SK-N-SH (cell line): ENCODE measurements around the gene OR10T2. TPM values are rescaled to one million over a fixed set of nuclear protein-coding genes. Genes with fewer than 3 reads are reported as not detected.

Experiments
- CTCF ChIA-PET: fragments of 300-600, 350-600 bp; formaldehyde crosslinking; extraction: SDS; loops from one replicate; lab custom pipeline; 2021; lab: Yijun Ruan, JAX
- POLR2A ChIA-PET: fragments of 350-600 bp; sonication (Branson Sonifier 250); formaldehyde crosslinking; extraction: SDS; loops from one replicate; lab custom pipeline; 2020; ENCODE audit warnings: antibody characterized with exemption, inconsistent platforms; lab: Yijun Ruan, JAX
- DNase-seq: peaks from one replicate; pipeline ENCODE4 v3.0.0; 2012
- H2AFZ ChIP-seq: fragments of 200-600 bp; sonication (generic); 2 replicates; pipeline ENCODE4 v1.8.1; 2016; ENCODE audit warnings: antibody characterized with exemption, mild to moderate bottlenecking, low read depth
- H3F3A ChIP-seq: fragments of 200-600 bp; sonication (generic); replicated peaks from 2 replicates; pipeline ENCODE3; 2016; ENCODE audit warnings: antibody characterized with exemption, mild to moderate bottlenecking; ENCODE audit not compliant: insufficient read depth
- H3K27ac ChIP-seq, 2 experiments: fragments of 200-500 bp in 1 of 2; fragments of 200-600 bp in 1 of 2; sonication (Bioruptor generic) in 1 of 2; sonication (generic), shearing (Covaris generic) in 1 of 2; 2 replicates each; pipeline versions ENCODE4 v1.5.1 to v1.6.1; 2014 to 2016; ENCODE audit warnings: low read depth in 2 of 2, inconsistent platforms in 1 of 2, low read length in 1 of 2, mild to moderate bottlenecking in 1 of 2, mixed read lengths in 1 of 2
- H3K27me3 ChIP-seq: fragments of 200-600 bp; sonication (generic), shearing (Covaris generic); 2 replicates; pipeline ENCODE4 v1.6.1; 2016; ENCODE audit warnings: mixed run types; ENCODE audit not compliant: insufficient read depth
- H3K36me3 ChIP-seq, 2 experiments: fragments of 200-500 bp in 1 of 2; fragments of 200-600 bp in 1 of 2; sonication (Bioruptor generic) in 1 of 2; sonication (generic) in 1 of 2; replicated peaks in 1 of 2; 2 replicates each; pipeline versions ENCODE3 to v1.5.1; 2014 to 2016; ENCODE audit warnings: low read length in 1 of 2, mild to moderate bottlenecking in 1 of 2; ENCODE audit not compliant: insufficient read depth in 2 of 2, control insufficient read depth in 1 of 2
- H3K4me1 ChIP-seq, 2 experiments: fragments of 200-500 bp in 1 of 2; fragments of 200-600 bp in 1 of 2; sonication (Bioruptor generic) in 1 of 2; sonication (generic), shearing (Covaris generic) in 1 of 2; 2 replicates each; pipeline versions ENCODE4 v1.5.1 to v1.6.1; 2014 to 2016; ENCODE audit warnings: low read depth in 1 of 2, low read length in 1 of 2, mixed run types in 1 of 2; ENCODE audit not compliant: insufficient read depth in 2 of 2, control insufficient read depth in 1 of 2
- H3K4me2 ChIP-seq: fragments of 200-600 bp; sonication (generic), shearing (Covaris generic); 2 replicates; pipeline ENCODE4 v1.6.1; 2017; ENCODE audit warnings: mixed run types
- H3K4me3 ChIP-seq, 2 experiments: fragments of 200-500 bp in 1 of 2; fragments of 200-600 bp in 1 of 2; sonication (Bioruptor generic) in 1 of 2; sonication (generic), shearing (Covaris generic) in 1 of 2; 2 replicates each; pipeline versions ENCODE4 v1.5.1 to v1.8.1; 2014 to 2016; ENCODE audit warnings: low read depth in 2 of 2, inconsistent platforms in 1 of 2, low read length in 1 of 2, mild to moderate bottlenecking in 1 of 2, mixed read lengths in 1 of 2, moderate library complexity in 1 of 2
- H3K79me2 ChIP-seq: fragments of 200-600 bp; sonication (generic); 2 replicates; pipeline ENCODE4 v1.8.1; 2017; ENCODE audit warnings: mild to moderate bottlenecking; ENCODE audit not compliant: insufficient read depth
- H3K9ac ChIP-seq: fragments of 200-600 bp; sonication (generic); 2 replicates; pipeline ENCODE4 v1.6.1; 2017; ENCODE audit warnings: mixed run types
- H3K9me2 ChIP-seq: fragments of 200-600 bp; sonication (generic); 2 replicates; pipeline ENCODE4 v1.6.1; 2017; ENCODE audit warnings: mixed run types
- H3K9me3 ChIP-seq: fragments of 200-600 bp; sonication (generic); 2 replicates; pipeline ENCODE4 v1.6.1; 2017; ENCODE audit warnings: mixed run types, mild to moderate bottlenecking, moderate library complexity
- H4K20me1 ChIP-seq: fragments of 200-600 bp; sonication (generic); 2 replicates; pipeline ENCODE4 v1.6.1; 2017; ENCODE audit warnings: mild to moderate bottlenecking, mixed run types; ENCODE audit not compliant: insufficient read depth
- CTCF ChIP-seq: fragments of 200-600 bp; sonication (generic); IDR thresholded peaks from 2 replicates; pipeline ENCODE4 v1.6.1; 2017; ENCODE audit warnings: antibody characterized with exemption, mild to moderate bottlenecking, moderate library complexity
- EP300 ChIP-seq, 2 experiments: IDR thresholded peaks; 2 replicates each; pipeline versions ENCODE4 v1.4.0 to v1.6.1; 2012; ENCODE audit warnings: borderline replicate concordance in 1 of 2, low read depth in 1 of 2, low read length in 1 of 2
- GABPA ChIP-seq: IDR thresholded peaks from 2 replicates; pipeline ENCODE4 v1.4.0; 2012; ENCODE audit warnings: low read depth, mild to moderate bottlenecking
- GATA2 ChIP-seq: sonication (generic); formaldehyde crosslinking; IDR thresholded peaks from 2 replicates; pipeline ENCODE4 v1.5.0; 2020; ENCODE audit warnings: mild to moderate bottlenecking, missing genetic modification reagents
- IRF3 ChIP-seq: fragments of 150-350 bp; IDR thresholded peaks from 2 replicates; pipeline ENCODE4 v1.6.1; 2016; ENCODE audit warnings: mild to moderate bottlenecking, low read depth, low read length
- MXI1 ChIP-seq: IDR thresholded peaks from 2 replicates; pipeline ENCODE4 v1.6.1; 2012; ENCODE audit warnings: mild to moderate bottlenecking, low read depth, low read length, improper control_type of control experiment
- NRF1 ChIP-seq: IDR thresholded peaks from 2 replicates; pipeline ENCODE4 v1.6.1; 2012; ENCODE audit warnings: low read depth, mild to moderate bottlenecking, low read length
- PBX3 ChIP-seq: IDR thresholded peaks from 2 replicates; pipeline ENCODE4; 2012
- POLR2AphosphoS5 ChIP-seq: IDR thresholded peaks from 2 replicates; pipeline ENCODE4 v1.6.1; 2012; ENCODE audit warnings: low read depth, low read length
- RFX5 ChIP-seq: IDR thresholded peaks from 2 replicates; pipeline ENCODE4 v1.6.1; 2012; ENCODE audit warnings: mild to moderate bottlenecking, improper control_type of control experiment, low read length
- RXRA ChIP-seq: IDR thresholded peaks from 2 replicates; pipeline ENCODE4 v1.4.0; 2012; ENCODE audit warnings: low read depth, mild to moderate bottlenecking, borderline replicate concordance
- TAF1 ChIP-seq: IDR thresholded peaks from 2 replicates; pipeline ENCODE4 v1.6.1; 2012; ENCODE audit warnings: low read depth, mild to moderate bottlenecking, low read length, moderate library complexity, borderline replicate concordance
- TEAD4 ChIP-seq: IDR thresholded peaks from 2 replicates; pipeline ENCODE4 v1.4.0; 2012; ENCODE audit warnings: mild to moderate bottlenecking, borderline replicate concordance; ENCODE audit not compliant: insufficient read depth
- YY1 ChIP-seq: IDR thresholded peaks from 2 replicates; pipeline ENCODE4 v1.4.0; 2012; ENCODE audit warnings: low read depth, mild to moderate bottlenecking
- WGBS: methylation state at CpG from one replicate; pipeline ENCODE4 v1.1.6; 2017; ENCODE audit warnings: low lambda C conversion rate; 5-methylcytosine and 5-hydroxymethylcytosine counted together
- polyA plus RNA-seq, 3 experiments: library from polyadenylated mRNA; depleted of rRNA; stranded (reverse); fragments of >200 nt; gene quantifications; 2 replicates each; pipeline ENCODE4 v1.2.3, GENCODE V29; 2012

Gene OR10T2
- polyA plus RNA-seq, 1 of the 3 experiments (the other 2 are of a cell fraction) = not detected

- ChIA-PET POLR2A (no interaction called here), CTCF (no interaction called here)
- H4K20me1 ChIP-seq = no peaks in the 10 kb centered on the region
Observed at GRCh38 chr1:158391099-158391498, 8.2 kb downstream of the OR10T2 start.

GRCh38 chr1:158390331-158390730, 8.9 kb downstream of the OR10T2 start:
- Histone ChIP-seq H3K9me3 (no peaks in the 10 kb centered on the region), H3K27ac (no peak overlapping the region), H3K9me2 (no peaks in the 10 kb centered on the region), H3K9ac (no peak overlapping the region), H3K79me2 (no peaks in the 10 kb centered on the region), H2AFZ (no peak overlapping the region), H4K20me1 (no peaks in the 10 kb centered on the region), H3K4me3 (no peak overlapping the region), H3K27me3 (no peaks in the 10 kb centered on the region), H3K4me1 (no peaks in the 10 kb centered on the region), H3K4me2 (no peak overlapping the region), H3K36me3 (no peaks in the 10 kb centered on the region), H3F3A (no peaks in the 10 kb centered on the region)
- POLR2A ChIA-PET = no interaction called here
- WGBS = 0% methylated on average over 1 of the region's 1 CpG
- no peak for DNase-seq
- CTCF ChIA-PET = no interaction called here
- TF ChIP-seq YY1 (no peak), IRF3 (no peak), GATA2 (CRISPR knock-in tag) (no peak), GABPA (no peak), PBX3 (no peak), RXRA (no peak), MXI1 (no peak), NRF1 (no peak)

More at GRCh38 chr1:158391099-158391498, 8.2 kb downstream of the OR10T2 start:
- no peak overlapping the region for H3K27ac ChIP-seq
- no peaks in the 10 kb centered on the region for H3K79me2 ChIP-seq
- H3K36me3 ChIP-seq = no peaks in the 10 kb centered on the region
- DNase-seq = no peak
- H3K9ac ChIP-seq = no peak overlapping the region
- no peaks in the 10 kb centered on the region for H3K9me3 ChIP-seq
- no peaks in the 10 kb centered on the region for H3F3A ChIP-seq
- no peak overlapping the region for H2AFZ ChIP-seq
- TF ChIP-seq RFX5 (no peak), TEAD4 (no peak), EP300 (IDR thresholded peaks at IDR 0.05; ENCODE audit: borderline replicate concordance in 1 of 2, low read depth in 1 of 2, low read length in 1 of 2) (no peak), PBX3 (no peak), GATA2 (CRISPR knock-in tag) (no peak), MXI1 (no peak), CTCF (no peak), TAF1 (no peak), IRF3 (no peak), POLR2AphosphoS5 (no peak)
- H3K27me3 ChIP-seq = no peaks in the 10 kb centered on the region
- no peak overlapping the region for H3K4me2 ChIP-seq
- H3K4me1 ChIP-seq = no peaks in the 10 kb centered on the region
- no peak overlapping the region for H3K4me3 ChIP-seq
- H3K9me2 ChIP-seq = no peaks in the 10 kb centered on the region
